Colonic mucosa (tissue), 4 donors: ENCODE measurements around the gene LRRC15. TPM values are rescaled to one million over a fixed set of nuclear protein-coding genes. Genes with fewer than 3 reads are reported as not detected.

Source experiments
- DNase-seq: peaks from one replicate; pipeline ENCODE4 v3.0.0-alpha.2; 2020
- H3K27ac ChIP-seq: fragments of 200-600 bp; one replicate; pipeline ENCODE4 v1.8.0; 2021
- H3K27me3 ChIP-seq: fragments of 200-600 bp; one replicate; pipeline ENCODE4 v1.8.0; 2021
- H3K36me3 ChIP-seq: fragments of 200-600 bp; one replicate; pipeline ENCODE4 v1.8.0; 2021
- H3K4me1 ChIP-seq: fragments of 200-600 bp; one replicate; pipeline ENCODE4 v1.8.0; 2021; ENCODE audit warnings: mild to moderate bottlenecking
- H3K4me3 ChIP-seq: fragments of 200-600 bp; one replicate; pipeline ENCODE4 v1.8.0; 2021
- H3K9ac ChIP-seq, 2 donors: one replicate each; pipeline ENCODE4 v1.7.0; 2013; ENCODE audit warnings: control low read depth in 2 of 2, low read depth in 2 of 2, low read length in 2 of 2
- H3K9me3 ChIP-seq: fragments of 200-600 bp; one replicate; pipeline ENCODE4 v1.8.0; 2021
- CTCF ChIP-seq: fragments of 200-600 bp; IDR thresholded peaks from one replicate; pipeline ENCODE4 v1.8.0; 2022; ENCODE audit warnings: antibody characterized with exemption, mild to moderate bottlenecking
- intact Hi-C: fragments of 100-400 bp; cut with DNase I; formaldehyde crosslinking; loops from one replicate; pipeline ENCODE4 v1.14.1; 2022
- total RNA-seq, 2 donors: library from RNA; stranded (reverse); fragmentation: NEBNext Ultra II Directional in 1 of 2; extraction: Animal tissue kit (Norgen Biotek cat#: 25700) in 1 of 2; gene quantifications; one replicate each; pipeline ENCODE4 v1.2.1, GENCODE V29; 2021
- donor health status: healthy.
- donor health status: DM: no; HTN: no; CAD: no.
- donor health status: DM: no; HTN: no; CAD: no.

Gene LRRC15
- total RNA-seq, 2 donors from 2014 or later: 0.32 to 0.89 TPM

- Histone ChIP-seq H3K27me3 (no peaks in the 10 kb centered on the region), H3K9ac (no peak overlapping the region), H3K9me3 (no peaks in the 10 kb centered on the region), H3K4me3 (no peak overlapping the region), H3K27ac (no peak overlapping the region), H3K4me1 (no peaks in the 10 kb centered on the region), H3K36me3 (no peaks in the 10 kb centered on the region)
- DNase-seq: no peak
- intact Hi-C loops: no loop called here
- no peak for TF ChIP-seq CTCF
These were observed 18.8 kb downstream of the LRRC15 start for GRCh38 chr3:194350726-194351071.

- Histone ChIP-seq H3K4me1 (no peaks in the 10 kb centered on the region), H3K27me3 (no peaks in the 10 kb centered on the region), H3K9me3 (no peaks in the 10 kb centered on the region), H3K27ac (no peak overlapping the region), H3K4me3 (no peak overlapping the region), H3K36me3 (no peaks in the 10 kb centered on the region), H3K9ac (no peak overlapping the region)
- intact Hi-C loops: no loop called here
- no peak for TF ChIP-seq CTCF
- no peak for DNase-seq
These were observed 21.2 kb downstream of the LRRC15 start for GRCh38 chr3:194348354-194348753.

GRCh38 chr3:194346621-194347020 lies 22.9 kb downstream of the LRRC15 start:
- intact Hi-C loops: no loop called here
- H3K27me3 ChIP-seq: no peaks in the 10 kb centered on the region
- no peaks in the 10 kb centered on the region for H3K4me1 ChIP-seq
- H3K9me3 ChIP-seq: no peaks in the 10 kb centered on the region
- DNase-seq: no peak
- H3K36me3 ChIP-seq: no peaks in the 10 kb centered on the region
- no peak overlapping the region for H3K4me3 ChIP-seq
- H3K27ac ChIP-seq: no peak overlapping the region
- no peak overlapping the region for H3K9ac ChIP-seq
- no peak for TF ChIP-seq CTCF

GRCh38 chr3:194346035-194346434 lies 23.5 kb downstream of the LRRC15 start:
- Histone ChIP-seq H3K27ac (no peak overlapping the region), H3K4me1 (no peaks in the 10 kb centered on the region), H3K9me3 (no peaks in the 10 kb centered on the region), H3K27me3 (no peaks in the 10 kb centered on the region), H3K36me3 (no peaks in the 10 kb centered on the region), H3K4me3 (no peak overlapping the region), H3K9ac (no peak overlapping the region)
- no peak for TF ChIP-seq CTCF
- intact Hi-C loops: no loop called here
- DNase-seq: no peak

- Histone ChIP-seq H3K9ac (no peak overlapping the region), H3K27me3 (no peaks in the 10 kb centered on the region), H3K27ac (no peak overlapping the region), H3K9me3 (no peaks in the 10 kb centered on the region), H3K4me1 (no peaks in the 10 kb centered on the region), H3K4me3 (no peak overlapping the region), H3K36me3 (no peaks in the 10 kb centered on the region)
- intact Hi-C loops: no loop called here
- peak; percentile 96 for TF ChIP-seq CTCF
- DNase-seq: peak; percentile 80
These were observed 25.5 kb downstream of the LRRC15 start for GRCh38 chr3:194344012-194344411.

GRCh38 chr3:194343561-194343893 lies 26.0 kb downstream of the LRRC15 start:
- no peak for DNase-seq
- no peak for TF ChIP-seq CTCF
- H3K9ac ChIP-seq: no peak overlapping the region
- intact Hi-C loops: no loop called here
- no peak overlapping the region for H3K4me3 ChIP-seq
- no peaks in the 10 kb centered on the region for H3K27me3 ChIP-seq
- no peak overlapping the region for H3K27ac ChIP-seq
- H3K36me3 ChIP-seq: no peaks in the 10 kb centered on the region
- no peaks in the 10 kb centered on the region for H3K4me1 ChIP-seq
- no peaks in the 10 kb centered on the region for H3K9me3 ChIP-seq
